ENCODE results near the gene ALDH8A1. TPM values are rescaled to one million over a fixed set of nuclear protein-coding genes. Genes with fewer than 3 reads are reported as not detected.

The ALDH8A1 gene
- total and polyA plus RNA-seq, 2 experiments from 2014 or later: 8.0 to 9.9 TPM

GRCh38 chr6:134959603-134960002 is 9.7 kb upstream of the ALDH8A1 start:
- Histone ChIP-seq H3K9me3 (ENCODE audit: low read depth) (no peaks in the 10 kb centered on the region), H3K4me1 (ENCODE audit: insufficient read depth) (no peaks in the 10 kb centered on the region), H4K20me1 (ENCODE audit: insufficient read depth, poor library complexity, severe bottlenecking) (no peaks in the 10 kb centered on the region), H3K27me3 (no peaks in the 10 kb centered on the region), H3K9me2 (replicated peaks; ENCODE audit: insufficient read depth) (no peaks in the 10 kb centered on the region), H3K4me3 (no peak overlapping the region), H3K36me3 (replicated peaks; ENCODE audit: insufficient read depth, low read depth) (no peaks in the 10 kb centered on the region), H3K4me2 (no peak overlapping the region), H3K79me2 (no peaks in the 10 kb centered on the region), H2AFZ (no peak overlapping the region), H3K27ac (no peak overlapping the region)
- no peak for DNase-seq (ENCODE audit: low spot score)
- TF ChIP-seq CTCF (IDR thresholded peaks at IDR 0.05; ENCODE audit: poor library complexity) (no peak), EZH2 (IDR thresholded peaks at IDR 0.05; ENCODE audit: borderline replicate concordance) (no peak), EZH2phosphoT487 (IDR thresholded peaks at IDR 0.05; ENCODE audit: low read depth, severe bottlenecking, unreplicated experiment) (no peak)

- no peaks in the 10 kb centered on the region for H4K20me1 ChIP-seq (ENCODE audit: insufficient read depth, poor library complexity, severe bottlenecking)
- no peak overlapping the region for H3K4me3 ChIP-seq
- no peak overlapping the region for H3K4me2 ChIP-seq
- H2AFZ ChIP-seq: no peak overlapping the region
- H3K4me1 ChIP-seq (ENCODE audit: insufficient read depth): no peaks in the 10 kb centered on the region
- no peak for DNase-seq (ENCODE audit: low spot score)
- H3K9me2 ChIP-seq (replicated peaks; ENCODE audit: insufficient read depth): no peaks in the 10 kb centered on the region
- no peaks in the 10 kb centered on the region for H3K9me3 ChIP-seq (ENCODE audit: low read depth)
- WGBS (ENCODE audit: low lambda C conversion rate, missing lambda C conversion rate): 98% methylated on average over 2 of the region's 2 CpGs
- no peak for TF ChIP-seq EZH2phosphoT487 (IDR thresholded peaks at IDR 0.05; ENCODE audit: low read depth, severe bottlenecking, unreplicated experiment)
- TF ChIP-seq EZH2 (IDR thresholded peaks at IDR 0.05; ENCODE audit: borderline replicate concordance): no peak
- TF ChIP-seq CTCF (IDR thresholded peaks at IDR 0.05; ENCODE audit: poor library complexity): no peak
- no peaks in the 10 kb centered on the region for H3K36me3 ChIP-seq (replicated peaks; ENCODE audit: insufficient read depth, low read depth)
- H3K27ac ChIP-seq: no peak overlapping the region
- no peaks in the 10 kb centered on the region for H3K79me2 ChIP-seq
- no peaks in the 10 kb centered on the region for H3K27me3 ChIP-seq
Measured at GRCh38 chr6:134956676-134957075, 6.8 kb upstream of the ALDH8A1 start.

GRCh38 chr6:134956032-134956431 is 6.1 kb upstream of the ALDH8A1 start:
- no peak overlapping the region for H3K4me2 ChIP-seq
- DNase-seq (ENCODE audit: low spot score): no peak
- no peaks in the 10 kb centered on the region for H3K4me1 ChIP-seq (ENCODE audit: insufficient read depth)
- no peaks in the 10 kb centered on the region for H3K9me2 ChIP-seq (replicated peaks; ENCODE audit: insufficient read depth)
- H3K36me3 ChIP-seq (replicated peaks; ENCODE audit: insufficient read depth, low read depth): no peaks in the 10 kb centered on the region
- H3K9me3 ChIP-seq (ENCODE audit: low read depth): no peaks in the 10 kb centered on the region
- no peaks in the 10 kb centered on the region for H3K27me3 ChIP-seq
- no peak overlapping the region for H3K27ac ChIP-seq
- WGBS (ENCODE audit: low lambda C conversion rate, missing lambda C conversion rate): 93% methylated on average over 5 of the region's 5 CpGs
- no peaks in the 10 kb centered on the region for H3K79me2 ChIP-seq
- no peak overlapping the region for H2AFZ ChIP-seq
- no peaks in the 10 kb centered on the region for H4K20me1 ChIP-seq (ENCODE audit: insufficient read depth, poor library complexity, severe bottlenecking)
- H3K4me3 ChIP-seq: no peak overlapping the region
- TF ChIP-seq EZH2 (IDR thresholded peaks at IDR 0.05; ENCODE audit: borderline replicate concordance) (no peak), CTCF (IDR thresholded peaks at IDR 0.05; ENCODE audit: poor library complexity) (no peak), EZH2phosphoT487 (IDR thresholded peaks at IDR 0.05; ENCODE audit: low read depth, severe bottlenecking, unreplicated experiment) (no peak)

Data from hepatocyte (in vitro differentiated cells).